ENCODE results near the gene RAPGEF6. TPM values are rescaled to one million over a fixed set of nuclear protein-coding genes. Genes with fewer than 3 reads are reported as not detected.

RAPGEF6 gene
- total and polyA plus RNA-seq, 2 experiments from 2014 or later, result 9.5 to 20.3 TPM

DNA sequence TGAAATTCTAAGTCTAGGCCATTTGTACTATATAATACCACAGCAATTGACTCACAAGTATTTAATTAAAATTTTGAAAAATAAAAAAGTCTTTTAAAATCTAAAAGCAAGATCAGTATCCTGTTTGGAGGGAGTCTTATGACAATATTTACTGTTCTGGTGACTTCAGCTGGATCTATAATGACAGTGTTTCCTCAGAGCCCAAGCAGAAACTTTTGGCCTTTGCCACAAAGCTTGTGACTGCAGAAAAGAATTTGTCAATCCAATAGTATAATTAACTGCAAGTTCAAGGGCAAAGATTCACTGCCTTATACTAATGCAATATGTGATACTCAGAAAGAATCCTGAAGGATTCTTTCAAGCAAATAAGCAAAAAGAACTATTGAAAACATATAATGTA lies 49.6 kb upstream of the RAPGEF6 start (continued):
- TF ChIP-seq, protein P1, sequence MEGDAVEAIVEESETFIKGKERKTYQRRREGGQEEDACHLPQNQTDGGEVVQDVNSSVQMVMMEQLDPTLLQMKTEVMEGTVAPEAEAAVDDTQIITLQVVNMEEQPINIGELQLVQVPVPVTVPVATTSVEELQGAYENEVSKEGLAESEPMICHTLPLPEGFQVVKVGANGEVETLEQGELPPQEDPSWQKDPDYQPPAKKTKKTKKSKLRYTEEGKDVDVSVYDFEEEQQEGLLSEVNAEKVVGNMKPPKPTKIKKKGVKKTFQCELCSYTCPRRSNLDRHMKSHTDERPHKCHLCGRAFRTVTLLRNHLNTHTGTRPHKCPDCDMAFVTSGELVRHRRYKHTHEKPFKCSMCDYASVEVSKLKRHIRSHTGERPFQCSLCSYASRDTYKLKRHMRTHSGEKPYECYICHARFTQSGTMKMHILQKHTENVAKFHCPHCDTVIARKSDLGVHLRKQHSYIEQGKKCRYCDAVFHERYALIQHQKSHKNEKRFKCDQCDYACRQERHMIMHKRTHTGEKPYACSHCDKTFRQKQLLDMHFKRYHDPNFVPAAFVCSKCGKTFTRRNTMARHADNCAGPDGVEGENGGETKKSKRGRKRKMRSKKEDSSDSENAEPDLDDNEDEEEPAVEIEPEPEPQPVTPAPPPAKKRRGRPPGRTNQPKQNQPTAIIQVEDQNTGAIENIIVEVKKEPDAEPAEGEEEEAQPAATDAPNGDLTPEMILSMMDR (conservative IDR thresholded peaks at IDR 0.05; ENCODE audit: low read depth in 2 of 2), result no peak
- TF ChIP-seq, protein P2, sequence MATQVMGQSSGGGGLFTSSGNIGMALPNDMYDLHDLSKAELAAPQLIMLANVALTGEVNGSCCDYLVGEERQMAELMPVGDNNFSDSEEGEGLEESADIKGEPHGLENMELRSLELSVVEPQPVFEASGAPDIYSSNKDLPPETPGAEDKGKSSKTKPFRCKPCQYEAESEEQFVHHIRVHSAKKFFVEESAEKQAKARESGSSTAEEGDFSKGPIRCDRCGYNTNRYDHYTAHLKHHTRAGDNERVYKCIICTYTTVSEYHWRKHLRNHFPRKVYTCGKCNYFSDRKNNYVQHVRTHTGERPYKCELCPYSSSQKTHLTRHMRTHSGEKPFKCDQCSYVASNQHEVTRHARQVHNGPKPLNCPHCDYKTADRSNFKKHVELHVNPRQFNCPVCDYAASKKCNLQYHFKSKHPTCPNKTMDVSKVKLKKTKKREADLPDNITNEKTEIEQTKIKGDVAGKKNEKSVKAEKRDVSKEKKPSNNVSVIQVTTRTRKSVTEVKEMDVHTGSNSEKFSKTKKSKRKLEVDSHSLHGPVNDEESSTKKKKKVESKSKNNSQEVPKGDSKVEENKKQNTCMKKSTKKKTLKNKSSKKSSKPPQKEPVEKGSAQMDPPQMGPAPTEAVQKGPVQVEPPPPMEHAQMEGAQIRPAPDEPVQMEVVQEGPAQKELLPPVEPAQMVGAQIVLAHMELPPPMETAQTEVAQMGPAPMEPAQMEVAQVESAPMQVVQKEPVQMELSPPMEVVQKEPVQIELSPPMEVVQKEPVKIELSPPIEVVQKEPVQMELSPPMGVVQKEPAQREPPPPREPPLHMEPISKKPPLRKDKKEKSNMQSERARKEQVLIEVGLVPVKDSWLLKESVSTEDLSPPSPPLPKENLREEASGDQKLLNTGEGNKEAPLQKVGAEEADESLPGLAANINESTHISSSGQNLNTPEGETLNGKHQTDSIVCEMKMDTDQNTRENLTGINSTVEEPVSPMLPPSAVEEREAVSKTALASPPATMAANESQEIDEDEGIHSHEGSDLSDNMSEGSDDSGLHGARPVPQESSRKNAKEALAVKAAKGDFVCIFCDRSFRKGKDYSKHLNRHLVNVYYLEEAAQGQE (IDR thresholded peaks at IDR 0.05; ENCODE audit: unreplicated experiment), result no peak
- TF ChIP-seq POLR2AphosphoS5 (IDR thresholded peaks at IDR 0.05; ENCODE audit: low read depth), result no peak
- no peak for TF ChIP-seq ZNF114 (CRISPR knock-in tag; IDR thresholded peaks at IDR 0.05)
- no peak for TF ChIP-seq STAT1 (IDR thresholded peaks at IDR 0.05; ENCODE audit: unreplicated experiment)

DNA sequence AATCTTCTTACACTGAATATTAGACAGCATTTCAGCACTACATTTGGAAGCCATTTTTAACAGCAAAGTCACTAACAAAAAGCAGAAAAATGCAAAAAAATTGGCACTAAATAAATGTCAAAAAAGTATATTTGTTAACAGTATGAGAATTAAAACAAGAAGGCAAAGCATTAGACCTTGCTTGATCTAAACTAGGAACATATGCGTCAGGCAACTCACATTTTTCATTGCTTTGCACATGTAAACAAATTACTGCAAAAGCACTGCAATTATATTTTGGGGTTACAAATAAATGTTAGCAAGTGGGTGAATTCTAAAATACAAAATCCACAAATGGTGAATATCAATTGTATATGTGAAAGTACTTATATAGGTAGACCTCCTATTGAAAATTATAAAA lies 49.0 kb upstream of the RAPGEF6 start:
- Mint-ChIP-seq H3K27me3 (ENCODE audit: insufficient read depth, low read depth, poor library complexity) (no peaks in the 10 kb centered on the region), H3K4me3 (no peak overlapping the region), H3K9me3 (no peaks in the 10 kb centered on the region), H3K4me1 (peaks cover 9% of the 10 kb centered on the region; the same call in 2 of the 3 replicates), H3K27ac (no peak overlapping the region), H3K36me3 (ENCODE audit: low read depth) (no peaks in the 10 kb centered on the region)
- Histone ChIP-seq H3K27ac (ENCODE audit: low read depth) (no peak overlapping the region), H3K4me1 (ENCODE audit: insufficient read depth) (0 out of 2 replicates have a peak, but pooled peaks cover 6% of the 10 kb centered on the region), H3F3A (replicated peaks; ENCODE audit: low read depth) (no peaks in the 10 kb centered on the region), H2AFZ (no peak overlapping the region), H3K4me3 (no peak overlapping the region), H3K36me3 (ENCODE audit: insufficient read depth) (no peaks in the 10 kb centered on the region), H3K27me3 (ENCODE audit: insufficient read depth) (no peaks in the 10 kb centered on the region), H3K79me2 (replicated peaks; ENCODE audit: insufficient read depth) (no peaks in the 10 kb centered on the region), H4K20me1 (replicated peaks; ENCODE audit: insufficient read depth) (no peaks in the 10 kb centered on the region), H3K4me2 (no peak overlapping the region), H3K9me2 (ENCODE audit: insufficient read depth) (no peaks in the 10 kb centered on the region)
- TF ChIP-seq EZH2 (IDR thresholded peaks at IDR 0.05; ENCODE audit: low read depth, unreplicated experiment) (no peak), NANOG (IDR thresholded peaks at IDR 0.05; ENCODE audit: borderline replicate concordance) (no peak), POLR2AphosphoS5 (IDR thresholded peaks at IDR 0.05; ENCODE audit: low read depth) (no peak), EZH2phosphoT487 (IDR thresholded peaks at IDR 0.05; ENCODE audit: unreplicated experiment) (no peak), JUNB (IDR thresholded peaks at IDR 0.05; ENCODE audit: unreplicated experiment) (no peak), ZNF114 (CRISPR knock-in tag; IDR thresholded peaks at IDR 0.05) (no peak)
- TF ChIP-seq, protein P2 (IDR thresholded peaks at IDR 0.05; ENCODE audit: unreplicated experiment), result no peak
- TF ChIP-seq, protein P3, sequence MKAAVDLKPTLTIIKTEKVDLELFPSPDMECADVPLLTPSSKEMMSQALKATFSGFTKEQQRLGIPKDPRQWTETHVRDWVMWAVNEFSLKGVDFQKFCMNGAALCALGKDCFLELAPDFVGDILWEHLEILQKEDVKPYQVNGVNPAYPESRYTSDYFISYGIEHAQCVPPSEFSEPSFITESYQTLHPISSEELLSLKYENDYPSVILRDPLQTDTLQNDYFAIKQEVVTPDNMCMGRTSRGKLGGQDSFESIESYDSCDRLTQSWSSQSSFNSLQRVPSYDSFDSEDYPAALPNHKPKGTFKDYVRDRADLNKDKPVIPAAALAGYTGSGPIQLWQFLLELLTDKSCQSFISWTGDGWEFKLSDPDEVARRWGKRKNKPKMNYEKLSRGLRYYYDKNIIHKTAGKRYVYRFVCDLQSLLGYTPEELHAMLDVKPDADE (IDR thresholded peaks at IDR 0.05), result no peak
- DNase-seq (ENCODE audit: low spot score) (no peak), ATAC-seq (no peak)

Measured in GM23338 (cell line).